T-helper 2 cell (primary cell): ENCODE results near the gene NEUROG3.
A peak's percentile ranks its signal among the peaks of the same experiment; 100 is the strongest.
"Not testable (repeated sequence)": the region's sequence is repeated elsewhere in the genome, so short reads cannot be mapped to it uniquely, and the experiment has no call there.

Experiments
- DNase-seq, 5 experiments: peaks; one replicate each; pipeline versions ENCODE4 v3.0.0 to v3.0.0-alpha.2; 2012 to 2022

The NEUROG3 gene

DNA sequence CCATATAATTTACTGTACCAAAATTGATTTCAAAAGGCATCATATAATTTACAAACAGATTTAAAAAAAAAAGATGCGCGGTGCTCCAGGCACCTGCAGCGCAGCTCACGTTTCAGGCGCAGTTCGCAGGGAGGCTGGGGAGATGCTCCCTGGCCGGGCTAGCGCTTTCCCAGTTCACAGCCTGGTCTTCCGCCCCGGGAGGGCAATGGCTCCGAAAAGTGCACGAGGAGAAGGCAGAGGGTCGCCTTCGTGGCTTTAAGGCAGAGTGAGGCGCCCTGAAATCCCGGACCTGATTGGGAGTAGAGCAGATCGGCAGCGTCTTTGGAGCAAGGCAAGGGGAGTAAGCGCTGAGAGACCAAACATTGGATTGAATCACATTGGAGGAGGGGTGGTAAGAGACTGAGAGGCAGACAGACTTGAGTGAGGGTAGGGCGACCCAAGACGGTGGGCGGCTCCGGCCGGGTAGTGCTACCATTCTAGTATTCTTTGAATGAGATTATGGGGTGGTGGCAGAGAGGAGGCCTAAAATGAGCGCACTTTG is 1.5 kb downstream of the NEUROG3 start:
- no peak for DNase-seq

- no peak for DNase-seq
These were observed 3.0 kb downstream of the NEUROG3 start for GRCh38 chr10:69570050-69570816.

- DNase-seq, result no peak
These were observed 3.8 kb downstream of the NEUROG3 start for GRCh38 chr10:69569396-69569934.

DNA sequence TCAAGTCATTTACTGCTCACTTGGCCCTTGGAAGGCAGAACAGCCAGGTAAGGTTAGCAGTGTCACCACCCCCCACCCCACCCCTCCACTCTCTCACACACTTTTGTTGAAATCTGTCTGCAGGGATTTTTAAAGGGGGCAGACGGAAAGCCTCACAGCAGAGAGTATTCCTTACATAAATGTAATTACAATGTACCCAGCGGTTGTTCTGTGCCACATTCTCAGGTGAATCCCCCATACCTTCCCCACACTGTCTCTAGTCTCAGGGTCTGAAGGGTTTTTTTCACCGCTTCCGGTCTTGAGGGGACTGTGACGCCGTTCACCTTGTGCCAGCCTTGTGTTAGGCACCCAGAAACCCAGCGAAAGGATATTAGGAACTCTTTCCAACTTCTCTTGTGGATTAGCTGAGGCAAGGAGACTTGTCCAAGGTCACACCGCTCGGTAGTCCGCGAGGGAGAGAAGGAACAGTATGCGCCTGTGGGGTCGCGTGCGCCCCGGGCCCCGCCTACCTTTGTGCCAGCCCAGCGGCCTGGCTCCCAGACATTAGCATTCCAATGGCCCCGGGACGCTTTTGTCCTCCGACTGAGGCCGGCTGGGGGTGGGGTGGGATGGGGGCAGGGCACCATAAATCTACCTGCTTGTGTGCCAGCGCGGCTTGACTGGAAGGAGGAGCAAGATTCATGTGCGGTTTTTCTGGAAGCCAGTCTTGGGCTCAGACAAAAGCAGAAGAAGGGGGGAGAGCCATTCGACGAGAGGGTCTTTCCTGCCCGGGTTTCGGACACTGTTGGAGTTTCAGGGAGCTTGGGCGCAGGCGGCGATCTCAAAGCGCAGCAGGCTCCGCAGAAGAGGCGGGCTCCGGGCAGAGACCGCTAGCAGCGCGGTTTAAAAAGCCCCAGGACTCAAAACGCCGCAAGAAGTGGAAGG is 4.5 kb downstream of the NEUROG3 start:
- DNase-seq, result no peak

DNA sequence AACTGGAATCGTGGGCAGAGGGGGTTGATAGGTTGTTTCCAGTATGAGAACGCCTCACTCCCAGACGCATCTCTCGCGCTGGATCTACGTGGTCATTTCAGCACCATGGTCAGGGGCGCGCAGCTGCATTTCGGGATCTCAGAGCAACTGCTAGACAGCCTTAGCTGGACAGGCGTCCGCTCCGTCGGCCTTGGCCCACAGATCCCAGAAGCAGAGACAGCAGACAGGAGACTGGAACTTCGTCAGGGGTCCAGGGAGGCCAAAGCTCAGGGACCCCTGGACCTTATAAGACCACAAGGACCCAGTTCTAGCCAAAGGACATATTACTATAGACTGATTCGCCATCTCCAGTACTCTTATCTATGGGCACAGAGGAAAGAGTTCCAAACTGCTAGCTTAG is 5.3 kb downstream of the NEUROG3 start:
- DNase-seq, result peak in 1 of 5 experiments; percentile 27

DNA sequence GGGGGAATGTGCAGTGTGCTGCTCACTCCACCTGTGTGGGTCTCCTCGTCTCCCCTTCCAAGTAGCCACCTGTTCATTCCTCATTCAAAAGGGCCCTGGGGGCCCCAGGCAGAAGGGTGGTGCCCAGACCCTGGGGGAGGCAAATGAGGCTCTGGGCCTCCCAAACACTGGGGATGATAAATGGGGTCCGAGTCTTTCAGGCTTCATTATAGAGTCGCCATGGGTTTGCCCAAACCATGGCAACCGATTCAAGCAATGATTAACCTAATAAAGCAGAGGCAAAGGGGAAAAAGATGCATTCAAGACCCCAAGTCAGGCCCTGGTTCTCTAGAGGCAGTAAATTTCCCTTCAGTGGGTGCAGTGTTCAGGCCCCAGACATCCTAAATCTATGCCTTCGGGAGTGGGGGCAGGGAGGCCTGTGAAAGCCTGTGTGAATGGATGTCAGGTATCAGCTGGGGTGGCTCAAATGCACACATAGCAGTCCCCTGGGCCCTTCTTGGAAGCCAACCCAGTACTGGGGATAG is 10.4 kb downstream of the NEUROG3 start:
- DNase-seq, result no peak

DNA sequence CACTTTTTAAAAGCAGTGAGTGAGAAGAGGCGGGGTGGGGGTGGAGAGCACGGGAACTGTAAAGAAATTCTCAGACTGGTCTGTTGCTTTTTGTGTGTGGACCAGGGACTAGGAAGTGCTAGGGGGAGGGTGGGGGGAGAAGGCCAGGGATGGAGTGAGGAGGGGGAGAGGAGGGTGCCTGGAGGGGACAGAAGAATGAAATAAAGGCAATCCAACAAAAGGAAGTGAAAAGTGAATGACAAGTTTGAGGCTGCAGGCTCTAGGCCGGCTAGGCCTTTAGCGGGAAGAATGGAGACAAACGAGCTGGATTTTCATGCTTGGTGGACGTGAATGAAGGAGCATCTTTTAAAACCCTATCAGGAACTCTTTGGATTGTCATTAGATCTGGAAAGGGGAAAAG is 13.7 kb downstream of the NEUROG3 start:
- no peak for DNase-seq

- DNase-seq, result peak in 2 of 5 experiments; percentile 27 to 38
These were observed 14.7 kb downstream of the NEUROG3 start for GRCh38 chr10:69558559-69558958.

GRCh38 chr10:69554611-69555010 is 18.6 kb downstream of the NEUROG3 start:
- no peak for DNase-seq

DNA sequence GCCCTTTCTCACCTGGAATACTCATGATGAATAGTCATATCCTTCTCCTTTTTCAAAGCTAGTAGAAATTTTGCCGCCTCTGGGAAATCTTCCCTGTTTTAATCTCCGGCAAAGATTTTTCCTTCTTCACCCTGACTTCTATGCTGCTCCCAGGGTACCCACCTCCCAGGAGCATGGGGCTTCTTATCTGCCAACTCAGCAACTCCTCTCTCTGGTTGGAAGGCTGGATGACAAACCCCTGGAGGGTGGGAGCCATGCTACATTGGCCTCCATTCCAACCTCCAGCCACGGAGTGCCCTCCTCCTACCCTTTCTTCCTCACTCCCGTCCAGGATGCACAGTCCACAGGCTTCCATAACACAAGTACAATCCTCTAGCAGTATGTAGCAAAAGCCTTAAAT is 19.9 kb downstream of the NEUROG3 start:
- no peak for DNase-seq

- no peak for DNase-seq
These were observed 21.0 kb downstream of the NEUROG3 start for GRCh38 chr10:69552268-69552667.

- no peak for DNase-seq
These were observed 23.3 kb downstream of the NEUROG3 start for GRCh38 chr10:69549959-69550358.

DNA sequence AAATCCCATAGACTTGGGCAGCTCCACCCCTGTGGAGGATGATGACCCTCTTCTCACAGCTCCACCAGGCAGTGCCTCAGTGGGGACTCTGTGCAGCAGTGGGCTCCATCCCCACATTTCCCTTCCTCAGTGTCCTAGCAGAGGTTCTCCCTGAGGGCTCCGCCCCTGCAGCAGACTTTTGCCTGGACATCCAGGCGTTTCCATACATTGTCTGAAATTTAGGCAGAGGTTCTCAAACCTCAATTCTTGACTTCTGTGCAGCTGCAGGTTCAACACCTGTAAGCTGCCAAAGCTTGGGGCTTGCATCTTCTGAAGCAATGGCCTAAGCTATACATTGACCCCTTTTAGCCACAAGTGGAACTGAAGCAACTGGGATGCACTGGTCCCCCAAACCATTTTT is 31.8 kb downstream of the NEUROG3 start:
- DNase-seq, result no peak

GRCh38 chr10:69538461-69538860 is 34.8 kb downstream of the NEUROG3 start:
- DNase-seq, result no peak

DNA sequence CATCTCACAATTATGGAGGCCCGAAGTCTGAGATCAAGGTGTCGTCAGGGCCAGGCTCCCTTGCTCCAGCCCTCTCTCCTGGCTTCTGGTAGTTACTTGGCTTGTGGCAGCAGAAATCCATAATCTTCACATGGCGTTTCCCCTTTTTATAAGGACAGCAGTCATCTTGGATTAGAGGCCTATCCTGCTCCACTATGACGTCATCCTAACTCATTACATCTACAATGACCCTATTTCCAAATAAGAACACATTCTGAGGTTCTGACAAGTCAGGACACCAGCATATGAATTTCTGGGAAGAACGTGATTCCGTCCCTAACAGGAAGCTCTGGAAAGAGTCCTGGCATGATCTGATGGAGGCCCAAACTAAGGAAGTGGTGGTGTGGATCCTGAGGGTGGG is 35.8 kb downstream of the NEUROG3 start:
- no peak for DNase-seq

GRCh38 chr10:69536521-69536920 is 36.7 kb downstream of the NEUROG3 start:
- not testable (repeated sequence) for DNase-seq

DNA sequence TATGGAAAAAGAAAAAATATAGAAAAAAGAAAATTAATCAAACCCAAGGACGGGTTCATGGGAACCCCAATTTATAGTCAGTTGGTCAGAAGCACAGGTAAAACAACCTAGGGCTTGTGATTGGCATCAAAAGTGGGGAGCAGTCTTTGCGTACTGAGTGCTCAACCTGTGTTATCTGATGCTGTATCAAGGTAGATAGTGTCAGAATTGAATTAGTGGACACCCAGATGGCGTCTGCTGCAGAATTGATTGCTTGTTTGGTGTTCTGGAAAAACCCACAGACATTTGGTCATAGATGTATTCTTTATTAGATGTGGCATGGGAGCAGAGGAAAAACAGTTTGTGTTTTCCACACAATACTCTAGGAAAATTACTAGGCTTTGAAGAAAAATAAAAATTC is 39.6 kb downstream of the NEUROG3 start:
- DNase-seq, result no peak

GRCh38 chr10:69527961-69528360 is 45.3 kb downstream of the NEUROG3 start:
- DNase-seq, result no peak
